ENCODE data around the gene ULK4.

GRCh38 chr3:41845826-41846225 is 116.1 kb downstream of the ULK4 start:
- no peak for TF ChIP-seq CTCF (IDR thresholded peaks at IDR 0.05 in 4 of 5, conservative IDR thresholded peaks at IDR 0.05 in 1 of 5)
- TF ChIP-seq POLR2A (IDR thresholded peaks at IDR 0.05), result no peak

All from gastrocnemius medialis (tissue), 4 donors.